ENCODE measurements around the gene AMZ2.
A peak's percentile ranks its signal among the peaks of the same experiment; 100 is the strongest.
"Not testable (repeated sequence)": the region's sequence is repeated elsewhere in the genome, so short reads cannot be mapped to it uniquely, and the experiment has no call there.

Gene AMZ2

GRCh38 chr17:68221786-68222185 is 26.1 kb upstream of the AMZ2 start:
- no peak for DNase-seq

DNA sequence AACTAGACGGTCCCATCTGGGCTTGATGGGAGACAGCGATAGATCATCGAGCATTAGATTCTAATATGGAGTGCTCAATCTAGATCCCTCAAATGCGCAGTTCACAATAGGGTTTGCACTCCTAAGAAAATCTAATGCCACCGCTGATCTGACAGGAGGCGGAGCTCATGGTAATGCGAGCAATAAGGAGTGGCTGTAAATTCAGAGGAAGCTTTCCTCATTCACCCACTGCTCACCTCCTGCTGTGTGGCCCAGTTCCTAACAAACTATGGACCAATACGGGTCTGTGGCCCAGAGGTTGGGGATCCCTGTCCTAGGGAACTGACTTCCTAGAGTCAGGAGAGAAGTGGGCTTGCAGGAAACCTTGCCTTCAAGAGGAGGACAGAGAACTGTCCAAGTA is 25.2 kb upstream of the AMZ2 start:
- no peak for DNase-seq

- not testable (repeated sequence) for DNase-seq
Observed at GRCh38 chr17:68225055-68225454, 22.8 kb upstream of the AMZ2 start.

GRCh38 chr17:68228039-68228680 is 19.7 kb upstream of the AMZ2 start:
- DNase-seq = not testable (repeated sequence)

GRCh38 chr17:68228817-68229570 is 18.8 kb upstream of the AMZ2 start:
- no peak for DNase-seq

DNA sequence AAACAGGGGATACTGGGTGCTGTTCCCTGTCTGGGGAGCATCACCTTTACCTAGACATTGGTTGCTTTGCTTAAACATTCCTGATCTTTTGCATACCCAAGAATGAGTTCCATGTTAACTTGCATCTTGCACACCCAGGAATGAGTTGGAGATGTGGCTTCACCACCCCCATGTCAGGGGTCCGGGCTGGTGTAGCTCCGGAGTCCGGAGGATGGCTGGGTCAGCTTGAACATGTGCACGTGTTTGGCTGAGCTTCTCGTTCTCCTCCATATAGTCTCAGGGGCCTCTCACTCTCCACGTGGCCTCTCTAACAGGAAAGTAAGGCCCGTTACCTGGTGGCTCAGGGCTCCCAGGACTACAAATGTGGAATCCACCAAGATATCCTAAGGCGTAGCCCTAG is 18.2 kb upstream of the AMZ2 start:
- no peak for DNase-seq

DNA sequence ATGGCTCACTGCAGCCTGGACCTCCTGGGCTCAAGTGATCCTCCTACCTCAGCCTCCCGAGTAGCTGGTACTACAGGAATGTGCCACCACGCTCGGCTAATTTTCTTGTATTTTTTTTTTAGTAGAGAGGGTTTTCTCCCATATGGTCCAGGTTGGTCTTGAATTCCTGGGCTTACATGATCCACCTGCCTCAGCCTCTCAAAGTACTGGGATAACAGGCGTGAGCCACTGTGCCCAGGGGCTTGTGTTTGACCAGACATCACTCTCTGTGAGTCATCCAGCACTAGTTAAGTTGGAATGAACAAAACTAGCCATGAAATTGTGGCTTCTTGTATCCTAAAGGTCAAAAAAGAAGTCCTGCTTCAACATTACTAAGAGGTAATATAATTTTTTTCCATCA is 16.7 kb upstream of the AMZ2 start:
- DNase-seq = not testable (repeated sequence)

DNA sequence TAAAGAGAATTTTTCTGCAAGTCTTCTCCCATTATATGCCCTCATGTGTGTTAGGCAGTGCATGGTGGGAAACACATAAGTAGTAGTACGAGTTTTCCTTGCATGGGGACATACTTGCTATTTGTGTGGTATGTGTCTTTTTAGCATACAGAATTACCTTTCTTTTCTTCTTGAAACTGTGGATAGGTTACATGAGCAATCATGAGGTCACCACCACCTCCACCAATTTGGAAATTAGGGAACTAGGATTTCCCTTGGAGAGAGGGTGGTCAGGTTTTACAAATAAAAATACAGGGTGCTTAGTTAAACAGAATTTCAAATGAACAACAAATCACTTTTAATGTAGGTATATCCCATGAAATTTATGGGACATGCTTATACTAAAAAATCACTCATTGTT is 16.3 kb upstream of the AMZ2 start:
- no peak for DNase-seq

DNA sequence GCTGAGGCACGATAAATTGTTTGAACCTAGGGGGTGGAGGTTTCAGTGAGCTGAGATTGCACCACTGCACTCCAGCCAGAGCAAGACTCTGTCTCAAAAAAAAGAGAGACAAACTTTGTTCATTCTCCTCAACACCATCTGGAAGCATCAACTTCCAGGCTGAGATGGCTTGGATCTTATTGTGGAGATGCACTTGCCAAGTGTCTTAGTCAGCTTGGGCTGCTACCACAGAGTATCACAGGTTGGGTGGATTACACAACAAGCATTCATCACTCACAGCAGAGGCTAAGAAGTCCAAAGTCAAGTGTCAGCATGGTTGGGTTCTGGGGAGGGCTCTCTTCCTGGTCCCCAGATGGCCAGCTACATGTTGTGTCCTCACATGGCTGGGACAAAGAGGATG is 15.1 kb upstream of the AMZ2 start:
- not testable (repeated sequence) for DNase-seq

- DNase-seq = peak; percentile 53
Observed at GRCh38 chr17:68234726-68235335, 13.0 kb upstream of the AMZ2 start.

GRCh38 chr17:68235336-68235791 is 12.5 kb upstream of the AMZ2 start:
- not testable (repeated sequence) for DNase-seq

GRCh38 chr17:68237369-68238163 is 10.3 kb upstream of the AMZ2 start:
- peak; percentile 63 for DNase-seq

DNA sequence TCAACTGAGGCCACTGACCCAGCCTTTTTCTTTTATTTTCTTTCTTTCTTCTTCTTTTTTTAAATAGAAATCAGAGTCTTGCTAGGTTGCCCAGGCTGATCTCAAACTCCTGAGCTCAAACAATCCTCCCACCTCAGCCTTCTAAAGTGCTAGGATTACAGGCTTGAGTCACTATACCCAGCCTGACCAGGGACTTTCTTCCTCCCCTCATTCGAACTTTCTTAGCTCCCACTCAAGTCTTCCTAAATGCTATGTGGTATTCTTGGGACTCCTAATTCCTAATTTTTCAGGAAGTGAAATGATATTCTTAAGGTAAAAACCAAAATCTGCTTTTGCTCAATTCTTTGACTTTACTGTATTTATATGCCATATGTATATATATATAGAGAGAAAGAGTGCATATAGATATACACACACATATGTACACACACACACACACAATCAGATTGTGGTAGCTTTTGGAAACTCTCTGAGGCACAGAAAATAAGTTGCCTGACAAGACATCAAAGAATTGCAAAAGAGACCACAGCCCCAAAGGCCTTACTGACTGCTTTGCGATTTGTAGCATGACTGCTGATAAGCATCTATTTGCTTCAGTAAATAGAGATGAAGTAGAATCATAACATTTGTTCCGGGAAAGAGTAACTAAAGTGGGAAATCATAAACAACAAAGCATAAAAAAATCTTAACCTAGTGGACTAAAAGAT is 9.5 kb upstream of the AMZ2 start:
- DNase-seq = peak; percentile 55

DNA sequence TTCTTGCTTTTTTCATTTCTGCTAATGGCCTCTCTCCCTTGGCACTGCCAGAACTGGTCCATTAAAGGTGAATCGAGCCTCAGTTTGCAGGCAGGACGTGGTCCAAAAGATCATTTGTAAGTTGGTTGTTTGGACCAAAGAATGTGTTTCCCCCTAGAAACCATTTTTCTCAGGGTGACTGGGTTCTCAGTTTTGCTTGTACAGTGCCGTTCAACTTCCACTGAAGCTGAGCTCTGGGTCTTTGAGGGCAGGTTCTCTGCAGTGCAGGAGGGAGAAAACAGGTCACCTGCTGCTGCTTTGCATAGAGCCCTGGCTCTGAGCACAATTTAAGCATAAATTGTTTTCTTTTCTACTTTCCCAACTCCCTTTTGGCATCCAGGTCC is 9.0 kb upstream of the AMZ2 start:
- peak; percentile 30 for DNase-seq

DNA sequence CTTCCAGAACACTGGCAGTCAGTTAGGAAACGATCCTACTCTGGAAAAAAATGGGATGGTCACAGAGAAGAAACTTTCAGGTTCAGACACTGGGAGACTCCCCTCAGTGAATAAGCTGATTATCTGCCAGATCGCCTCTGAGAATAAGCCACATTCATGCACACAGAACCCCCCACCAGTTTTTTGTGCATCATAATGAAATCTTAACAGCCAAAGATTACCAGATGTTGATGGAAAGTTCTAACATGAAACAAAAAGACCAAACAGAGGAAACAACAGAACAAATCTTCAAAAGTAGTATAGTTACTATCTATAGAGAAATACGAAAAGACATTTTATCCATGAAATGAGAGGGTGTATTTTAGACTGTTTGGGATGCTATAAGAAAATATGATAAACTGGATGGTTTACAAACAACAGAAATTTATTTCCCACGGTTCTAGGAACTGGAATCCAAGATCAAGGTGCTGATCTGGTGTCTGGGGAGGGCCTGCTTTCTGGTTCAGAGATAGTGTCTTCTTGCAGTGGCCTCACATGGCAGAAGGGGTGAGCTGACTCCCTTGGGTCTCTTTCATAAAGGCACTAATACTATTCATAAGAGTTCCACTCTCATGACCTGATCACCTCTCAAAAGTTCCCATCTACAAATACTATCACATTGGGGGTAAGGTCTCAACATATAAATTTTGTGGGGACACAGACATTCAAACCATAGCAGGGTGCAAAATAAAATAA is 8.0 kb upstream of the AMZ2 start:
- DNase-seq = no peak

DNA sequence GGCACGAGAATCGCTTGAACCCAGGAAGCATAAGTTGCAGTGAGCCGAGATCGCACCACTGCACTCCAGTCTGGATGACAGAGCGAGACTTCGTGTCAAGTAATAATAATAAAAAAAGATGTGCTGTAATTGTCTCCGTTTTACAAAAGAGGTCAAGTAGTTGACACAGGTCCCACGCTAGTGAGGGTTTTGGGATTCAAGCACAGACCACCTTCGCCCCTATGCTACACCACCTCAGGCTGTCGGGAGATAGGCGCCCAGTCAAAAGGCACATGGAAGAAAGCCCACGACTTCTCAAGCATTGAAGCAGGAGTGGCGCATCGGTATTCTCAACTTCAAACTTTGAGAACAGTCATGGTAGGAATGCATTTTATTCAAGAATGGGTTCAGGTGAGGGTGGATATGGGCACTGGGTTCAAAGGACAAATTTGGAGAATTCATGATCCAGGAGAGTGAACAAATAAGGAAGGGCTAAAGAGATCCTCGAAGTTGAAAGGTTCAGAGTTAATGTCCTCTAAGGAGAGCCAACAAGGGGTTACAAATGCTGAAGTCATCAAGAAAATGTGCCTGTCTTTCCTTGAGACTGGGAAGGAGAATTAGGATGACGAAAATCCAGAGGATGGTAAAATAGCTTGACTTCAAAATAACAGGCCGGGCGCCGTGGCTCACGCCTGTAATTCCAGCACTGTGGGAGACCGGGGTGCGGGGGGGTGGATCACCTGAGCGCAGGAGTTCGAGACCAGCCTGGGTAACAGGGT is 1.4 kb upstream of the AMZ2 start:
- DNase-seq = no peak

DNA sequence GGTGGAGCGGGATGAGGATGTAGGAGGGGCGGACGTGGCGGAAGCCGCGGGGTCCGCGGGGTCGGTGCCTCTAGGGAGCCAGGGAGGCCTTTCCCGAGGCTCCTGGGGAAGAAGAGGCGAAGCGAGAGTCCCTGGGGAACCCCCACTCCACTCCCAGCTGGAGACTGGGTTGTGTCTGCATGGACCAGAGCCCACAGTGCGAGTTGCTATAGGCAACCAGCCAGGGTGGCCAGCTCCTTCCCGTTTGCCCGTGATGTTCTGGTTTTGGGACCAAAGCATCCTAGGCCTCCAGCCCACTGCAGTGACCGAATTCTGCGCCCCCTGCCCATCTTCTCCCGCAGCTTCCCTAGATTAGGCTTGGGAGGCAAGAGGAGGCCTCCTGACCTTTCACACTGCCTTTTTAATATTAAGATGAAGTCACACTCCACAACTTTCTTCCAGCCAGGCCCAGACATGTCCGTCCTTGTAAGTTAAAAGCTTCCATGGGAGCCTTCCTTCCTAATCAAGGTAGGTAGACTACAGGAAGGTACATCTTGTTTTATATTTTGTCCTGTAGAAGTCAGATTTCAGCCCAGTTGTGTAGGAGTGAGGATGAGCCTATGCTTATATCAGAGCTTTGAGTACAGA is 469 bp downstream of the AMZ2 start:
- DNase-seq = no peak

- DNase-seq = no peak
Observed at GRCh38 chr17:68248891-68249290, 1.0 kb downstream of the AMZ2 start.

GRCh38 chr17:68249354-68249765 is 1.5 kb downstream of the AMZ2 start:
- no peak for DNase-seq

DNA sequence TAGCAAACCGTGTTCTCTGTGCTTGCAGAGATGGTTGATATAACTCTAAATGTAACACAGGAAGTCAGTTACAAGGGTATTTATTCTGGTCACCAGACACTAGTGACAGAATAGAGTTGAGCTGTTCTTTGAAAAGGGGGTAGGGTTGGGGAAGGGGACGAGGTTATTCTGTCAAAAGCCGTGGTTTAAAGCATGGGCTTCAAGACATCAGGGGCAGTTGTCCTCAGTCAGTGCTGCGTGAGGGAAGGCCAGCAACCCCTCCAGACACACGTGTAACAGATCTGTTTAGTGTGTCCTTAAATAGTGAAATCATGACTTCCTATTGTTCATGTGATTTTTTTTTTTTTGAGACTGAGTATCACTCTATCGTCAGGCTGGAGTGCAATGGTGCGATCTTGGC is 5.6 kb downstream of the AMZ2 start:
- not testable (repeated sequence) for DNase-seq

DNA sequence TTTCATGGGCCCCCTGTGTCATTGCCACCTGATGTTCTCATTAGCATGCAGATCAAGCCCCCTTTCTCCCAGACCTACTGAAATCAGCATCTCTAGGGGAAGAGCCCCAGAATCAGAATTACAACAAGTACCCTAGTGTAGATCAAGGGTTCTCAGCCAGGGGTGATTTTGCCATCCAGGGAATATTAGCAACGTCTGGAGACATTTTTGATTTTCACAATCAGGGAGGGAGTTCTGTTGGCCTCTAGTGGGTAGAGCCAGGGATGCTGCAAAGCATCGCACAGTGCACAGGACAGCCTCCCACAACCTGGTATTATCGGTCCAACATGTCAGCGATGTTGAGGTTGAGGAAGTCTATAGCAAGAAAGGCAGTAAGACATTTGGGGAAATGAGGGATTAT is 7.3 kb downstream of the AMZ2 start:
- DNase-seq = no peak
